ENCODE results near the gene MUC2.

- TF ChIP-seq EZH2 (IDR thresholded peaks at IDR 0.05) = no peak
- TF ChIP-seq CTCF (IDR thresholded peaks at IDR 0.05) = no peak
- TF ChIP-seq EZH2phosphoT487 (IDR thresholded peaks at IDR 0.05) = no peak
Observed at GRCh38 chr11:1081601-1082311, 7.1 kb downstream of the MUC2 start.
